Ectodermal cell (in vitro differentiated cells): Measurements from ENCODE around the gene ZNF26.

Experiments used
- H3K27ac ChIP-seq: 2 replicates; pipeline ENCODE4 v1.7.0; 2013; ENCODE audit warnings: mild to moderate bottlenecking, low read depth, low read length; ENCODE audit not compliant: insufficient read depth, poor library complexity, severe bottlenecking
- H3K27me3 ChIP-seq: 2 replicates; pipeline ENCODE4 v1.7.0; 2013; ENCODE audit warnings: mild to moderate bottlenecking, low read length; ENCODE audit not compliant: insufficient read depth, control insufficient read depth, poor library complexity, severe bottlenecking
- H3K36me3 ChIP-seq: one replicate; pipeline ENCODE4 v1.7.0; 2013; ENCODE audit warnings: low read length; ENCODE audit not compliant: control insufficient read depth, insufficient read depth
- H3K4me1 ChIP-seq: one replicate; pipeline ENCODE4 v1.7.0; 2013; ENCODE audit warnings: low read length; ENCODE audit not compliant: control insufficient read depth, insufficient read depth
- H3K4me3 ChIP-seq: 2 replicates; pipeline ENCODE4 v1.7.0; 2013; ENCODE audit warnings: low read depth, low read length, control low read depth; ENCODE audit not compliant: insufficient read depth
- H3K9me3 ChIP-seq: 2 replicates; pipeline ENCODE4 v1.7.0; 2013; ENCODE audit warnings: mild to moderate bottlenecking, low read length, moderate library complexity; ENCODE audit not compliant: control insufficient read depth
- WGBS, 2 experiments: methylation state at CpG; one replicate each; pipeline ENCODE4 v1.1.7; 2013; ENCODE audit warnings: missing lambda C conversion rate in 2 of 2; 5-methylcytosine and 5-hydroxymethylcytosine counted together

ZNF26 gene

GRCh38 chr12:132986885-132987225 lies 688 bp downstream of the ZNF26 start:
- H3K27me3 ChIP-seq, result no peaks in the 10 kb centered on the region
- H3K9me3 ChIP-seq, result peaks cover 5% of the 10 kb centered on the region
- peaks cover 7% of the 10 kb centered on the region for H3K4me1 ChIP-seq
- WGBS, 2 experiments, result 16% methylated on average over 11 of the region's 11 CpGs
- H3K27ac ChIP-seq, result no peak overlapping the region
- H3K36me3 ChIP-seq, result no peaks in the 10 kb centered on the region
- H3K4me3 ChIP-seq, result peak overlapping the region; percentile 72

DNA sequence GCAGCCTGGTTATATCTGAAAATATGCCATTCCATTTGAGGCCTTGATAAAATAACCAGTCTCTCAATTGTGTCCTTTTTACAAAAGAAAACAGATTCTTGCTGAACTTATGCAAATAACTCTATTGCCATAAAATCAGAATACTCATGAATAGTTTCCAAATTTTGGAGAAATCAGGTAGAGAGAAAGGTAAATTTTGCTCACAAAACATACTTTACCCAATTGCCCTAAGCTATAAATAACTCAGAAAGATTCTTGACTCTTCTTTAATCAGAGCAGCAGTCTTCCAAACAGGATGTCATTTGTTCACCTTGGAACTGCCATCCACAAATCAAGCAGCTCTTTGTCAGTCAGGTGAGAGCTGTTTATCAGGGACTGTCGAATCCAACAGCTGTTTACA lies 12.6 kb downstream of the ZNF26 start:
- Histone ChIP-seq H3K4me3 (no peak overlapping the region), H3K9me3 (peaks cover 16% of the 10 kb centered on the region)
- 46 to 50% methylated on average over 1 of the region's 1 CpG for WGBS, 2 experiments

DNA sequence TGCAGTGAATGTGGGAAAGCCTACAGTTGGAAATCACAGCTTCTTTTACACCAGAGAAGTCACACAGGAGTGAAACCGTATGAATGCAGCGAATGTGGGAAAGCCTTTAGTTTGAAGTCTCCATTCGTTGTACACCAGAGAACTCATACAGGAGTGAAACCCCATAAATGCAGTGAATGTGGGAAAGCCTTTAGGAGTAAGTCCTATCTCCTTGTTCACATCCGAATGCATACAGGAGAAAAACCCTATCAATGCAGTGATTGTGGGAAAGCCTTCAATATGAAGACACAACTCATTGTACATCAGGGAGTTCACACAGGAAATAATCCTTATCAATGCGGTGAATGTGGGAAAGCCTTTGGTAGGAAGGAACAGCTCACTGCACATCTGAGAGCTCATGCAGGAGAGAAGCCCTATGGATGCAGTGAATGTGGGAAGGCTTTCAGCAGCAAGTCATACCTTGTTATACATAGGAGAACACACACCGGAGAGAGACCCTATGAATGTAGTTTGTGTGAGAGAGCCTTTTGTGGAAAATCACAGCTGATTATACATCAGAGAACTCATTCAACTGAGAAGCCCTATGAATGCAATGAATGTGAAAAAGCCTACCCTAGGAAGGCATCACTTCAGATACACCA lies 24.6 kb downstream of the ZNF26 start:
- WGBS, 2 experiments, result 95 to 98% methylated on average over 5 to 6 of the region's 6 CpGs
- H3K36me3 ChIP-seq, result peaks cover 71% of the 10 kb centered on the region
- H3K27ac ChIP-seq, result no peak overlapping the region
- no peak overlapping the region for H3K4me3 ChIP-seq
- peaks cover 17% of the 10 kb centered on the region for H3K9me3 ChIP-seq
- H3K27me3 ChIP-seq, result no peaks in the 10 kb centered on the region
- no peaks in the 10 kb centered on the region for H3K4me1 ChIP-seq

More for the DNA sequence above, 12.6 kb downstream of the ZNF26 start:
- Histone ChIP-seq H3K27me3 (no peaks in the 10 kb centered on the region), H3K4me1 (no peaks in the 10 kb centered on the region), H3K36me3 (no peaks in the 10 kb centered on the region), H3K27ac (no peak overlapping the region)

DNA sequence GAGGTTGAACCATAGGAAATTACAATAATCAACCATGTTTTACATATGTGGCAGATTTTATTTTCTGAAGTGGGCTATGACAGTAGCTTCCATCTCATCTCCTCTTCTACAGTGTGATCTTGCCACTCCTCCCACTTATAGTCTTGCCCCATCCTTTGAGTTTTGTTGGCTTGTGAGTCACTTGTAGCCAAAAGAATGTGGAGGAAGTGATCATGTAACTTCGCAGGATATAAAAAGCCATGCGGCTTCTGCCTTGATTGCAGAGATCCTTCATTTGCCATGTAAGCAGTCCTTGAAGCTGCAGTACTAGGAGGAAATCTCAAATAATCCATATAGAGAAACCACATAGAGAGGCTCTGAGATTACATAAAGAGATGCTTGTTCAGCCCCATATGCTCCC lies 37.4 kb downstream of the ZNF26 start:
- Histone ChIP-seq H3K27ac (no peak overlapping the region), H3K27me3 (no peaks in the 10 kb centered on the region), H3K4me3 (no peak overlapping the region), H3K4me1 (no peaks in the 10 kb centered on the region), H3K9me3 (peaks cover 6% of the 10 kb centered on the region), H3K36me3 (no peaks in the 10 kb centered on the region)
- WGBS, 2 experiments, result 94% methylated on average over 2 of the region's 2 CpGs

- 91 to 93% methylated on average over 7 of the region's 7 CpGs for WGBS, 2 experiments
- no peak overlapping the region for H3K27ac ChIP-seq
- no peaks in the 10 kb centered on the region for H3K36me3 ChIP-seq
- H3K4me1 ChIP-seq, result no peaks in the 10 kb centered on the region
- H3K9me3 ChIP-seq, result peaks cover 6% of the 10 kb centered on the region
- no peak overlapping the region for H3K4me3 ChIP-seq
- no peaks in the 10 kb centered on the region for H3K27me3 ChIP-seq
These were observed 40.8 kb downstream of the ZNF26 start for GRCh38 chr12:133026996-133027395.

GRCh38 chr12:133037207-133038005 lies 51.2 kb downstream of the ZNF26 start, which contains the start of gene ZNF84:
ZNF84 (plus strand) TSS chr12:133037509; CDS start chr12:133041468, 3,959 bp downstream.
- no peaks in the 10 kb centered on the region for H3K27me3 ChIP-seq
- WGBS, 2 experiments, result 0 to 1% methylated on average over 102 to 103 of the region's 103 CpGs
- peak within 1 kb of the TSS; percentile 92 for H3K27ac ChIP-seq
- peak within 1 kb of the TSS; percentile 75 for H3K4me3 ChIP-seq
- H3K36me3 ChIP-seq, result peaks cover 36% of the 10 kb centered on the region
- no peaks in the 10 kb centered on the region for H3K4me1 ChIP-seq
- peaks cover 21% of the 10 kb centered on the region for H3K9me3 ChIP-seq

DNA sequence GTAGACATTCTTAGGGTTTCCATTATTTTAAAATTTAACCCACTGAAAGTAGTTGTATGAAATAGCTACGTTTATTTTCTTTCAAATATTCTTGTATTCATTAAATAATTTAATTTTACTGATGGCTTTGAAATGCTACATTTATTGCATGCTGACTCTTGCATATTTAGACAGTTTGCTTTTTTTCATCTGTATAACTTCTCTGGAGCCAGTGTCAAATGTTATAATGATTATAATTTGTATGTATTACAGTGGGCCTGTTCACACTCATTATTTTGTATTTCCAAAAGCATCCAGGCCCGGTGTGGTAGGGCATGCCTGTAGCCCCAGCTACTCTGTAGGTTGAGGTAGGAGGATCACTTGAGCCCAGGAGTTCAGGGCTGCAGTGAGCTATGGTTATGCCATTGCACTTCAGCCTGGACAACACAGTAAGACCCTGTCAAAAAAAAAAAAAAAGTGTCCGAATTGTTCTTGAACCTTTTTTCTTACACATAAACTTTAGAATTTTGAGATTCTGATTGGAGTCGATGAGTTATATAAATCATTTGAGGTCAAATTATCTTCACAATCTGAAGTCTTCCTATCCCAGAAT lies 52.0 kb downstream of the ZNF26 start:
- peaks cover 19% of the 10 kb centered on the region for H3K9me3 ChIP-seq
- H3K36me3 ChIP-seq, result peaks cover 44% of the 10 kb centered on the region
- H3K27me3 ChIP-seq, result no peaks in the 10 kb centered on the region
- H3K27ac ChIP-seq, result peak overlapping the region; percentile 92
- WGBS, 2 experiments, result 80 to 100% methylated on average over 1 to 2 of the region's 4 CpGs
- H3K4me1 ChIP-seq, result no peaks in the 10 kb centered on the region
- peak overlapping the region; percentile 75 for H3K4me3 ChIP-seq

DNA sequence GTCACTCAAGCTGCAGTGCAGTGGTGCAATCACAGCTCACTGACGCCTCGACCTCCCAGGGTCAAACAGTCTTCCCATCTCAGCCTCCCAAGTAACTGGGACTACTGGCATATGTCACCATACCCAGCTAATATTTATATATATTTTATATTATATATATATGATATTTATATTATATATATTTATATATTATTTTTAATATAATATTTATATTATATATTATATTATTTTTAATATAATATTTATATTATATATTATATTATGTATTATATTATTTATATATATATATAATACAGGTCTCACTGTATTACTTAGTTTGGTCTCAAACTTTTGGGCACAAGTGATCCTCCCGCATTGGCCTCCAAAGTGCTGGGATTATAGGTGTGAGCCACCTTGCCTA lies 60.5 kb downstream of the ZNF26 start:
- H3K4me3 ChIP-seq, result no peak overlapping the region
- WGBS, 2 experiments, result 87 to 98% methylated on average over 3 of the region's 3 CpGs
- H3K27me3 ChIP-seq, result no peaks in the 10 kb centered on the region
- H3K9me3 ChIP-seq, result peaks cover 28% of the 10 kb centered on the region
- H3K36me3 ChIP-seq, result peaks cover 98% of the 10 kb centered on the region
- no peaks in the 10 kb centered on the region for H3K4me1 ChIP-seq
- H3K27ac ChIP-seq, result no peak overlapping the region

DNA sequence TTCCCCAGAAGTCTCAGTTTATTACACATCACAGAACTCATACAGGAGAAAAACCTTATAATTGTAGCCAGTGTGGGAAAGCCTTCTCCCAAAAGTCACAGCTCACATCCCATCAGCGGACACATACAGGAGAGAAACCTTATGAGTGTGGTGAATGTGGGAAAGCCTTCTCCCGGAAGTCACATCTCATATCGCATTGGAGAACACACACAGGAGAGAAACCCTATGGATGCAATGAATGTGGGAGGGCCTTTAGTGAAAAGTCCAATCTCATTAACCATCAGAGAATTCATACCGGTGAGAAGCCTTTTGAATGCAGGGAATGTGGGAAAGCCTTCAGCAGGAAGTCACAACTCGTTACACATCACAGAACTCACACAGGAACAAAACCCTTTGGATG lies 71.3 kb downstream of the ZNF26 start:
- no peak overlapping the region for H3K4me3 ChIP-seq
- H3K36me3 ChIP-seq, result peaks cover 45% of the 10 kb centered on the region
- H3K4me1 ChIP-seq, result no peaks in the 10 kb centered on the region
- no peaks in the 10 kb centered on the region for H3K27me3 ChIP-seq
- H3K27ac ChIP-seq, result no peak overlapping the region
- 82 to 98% methylated on average over 2 to 4 of the region's 5 CpGs for WGBS, 2 experiments
- peaks cover 38% of the 10 kb centered on the region for H3K9me3 ChIP-seq
